HG02588 (cell line): ENCODE measurements around the gene INTS6.

Source experiments
- ATAC-seq: cut with Tn5 transposase; IDR thresholded peaks from one replicate; pipeline ENCODE4 v1.9.1; 2021; ENCODE audit warnings: mild to moderate bottlenecking, moderate library complexity; ENCODE audit not compliant: unreplicated experiment

Gene INTS6

DNA sequence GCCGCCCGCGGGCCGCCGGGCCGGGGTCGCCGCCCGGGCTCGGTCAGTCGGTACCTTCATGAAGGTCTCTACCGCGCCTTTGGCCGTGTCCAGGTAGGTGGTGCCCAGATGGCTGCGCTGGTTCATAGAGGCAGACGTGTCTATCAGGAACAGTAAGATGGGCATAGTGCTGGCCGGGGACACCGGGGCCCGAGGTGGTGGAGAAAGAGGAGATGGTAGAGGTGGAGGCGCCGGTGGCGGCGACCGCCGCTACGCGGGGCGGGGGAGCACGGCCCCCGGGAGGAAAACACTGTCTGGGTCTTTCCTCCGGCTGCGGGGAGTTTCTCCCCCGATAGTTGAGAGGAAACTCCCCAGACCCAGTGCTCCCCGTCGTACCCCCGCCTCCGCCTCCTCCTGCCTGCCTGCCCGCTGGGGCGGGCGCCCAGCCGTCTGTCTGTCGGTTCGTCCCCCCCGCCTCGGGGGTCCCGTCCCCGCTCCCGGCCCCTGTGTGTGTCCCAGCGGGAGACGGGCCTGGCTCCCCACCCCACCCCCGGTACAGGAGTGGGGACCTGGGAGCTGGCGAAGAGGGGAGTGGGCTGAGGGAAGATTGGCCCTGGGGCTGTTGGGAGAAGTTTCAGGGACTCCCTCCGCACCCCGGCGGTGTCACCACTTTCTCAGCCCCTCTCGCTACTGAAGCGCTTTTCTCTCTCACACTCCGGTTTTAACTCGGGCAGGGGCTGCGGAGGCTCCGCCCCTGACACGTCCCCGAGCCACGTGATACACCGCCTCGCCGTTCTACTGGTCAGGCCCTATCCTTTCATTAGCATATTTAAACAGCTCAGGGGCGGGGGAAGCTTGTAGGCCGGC is at the start of gene INTS6:
Gene INTS6 (minus strand): TSS at position 676 of the 846 bp plus-strand sequence. CDS start 511 bp downstream, at position 165.
- ATAC-seq, result peak; percentile 61

- ATAC-seq, result peak; percentile 95
These were observed 49.4 kb upstream of the INTS6 start for GRCh38 chr13:51502153-51502651.

- no peak for ATAC-seq
These were observed 48.8 kb upstream of the INTS6 start for GRCh38 chr13:51501592-51502152.

GRCh38 chr13:51501096-51501495 is 48.3 kb upstream of the INTS6 start:
- ATAC-seq, result no peak

DNA sequence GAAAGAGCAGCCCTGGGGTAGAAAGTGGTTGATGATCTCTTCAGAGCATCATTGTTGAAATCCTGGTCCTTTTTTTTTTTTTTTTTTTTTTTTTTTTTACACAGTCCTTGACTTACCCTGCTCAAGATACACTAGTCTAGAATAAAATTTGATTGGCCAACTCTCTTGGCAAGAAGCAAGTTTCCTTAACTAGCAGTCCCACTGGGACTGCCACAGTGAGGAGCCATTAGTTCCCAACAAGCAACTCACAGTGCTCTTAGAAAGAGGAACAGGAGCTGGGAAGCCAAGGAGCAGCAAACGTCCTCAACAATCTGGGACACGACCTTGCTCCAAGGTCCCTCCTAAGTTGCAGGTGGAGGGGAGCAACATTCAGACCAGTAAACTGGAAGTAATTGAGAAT is 47.9 kb upstream of the INTS6 start:
- no peak for ATAC-seq

DNA sequence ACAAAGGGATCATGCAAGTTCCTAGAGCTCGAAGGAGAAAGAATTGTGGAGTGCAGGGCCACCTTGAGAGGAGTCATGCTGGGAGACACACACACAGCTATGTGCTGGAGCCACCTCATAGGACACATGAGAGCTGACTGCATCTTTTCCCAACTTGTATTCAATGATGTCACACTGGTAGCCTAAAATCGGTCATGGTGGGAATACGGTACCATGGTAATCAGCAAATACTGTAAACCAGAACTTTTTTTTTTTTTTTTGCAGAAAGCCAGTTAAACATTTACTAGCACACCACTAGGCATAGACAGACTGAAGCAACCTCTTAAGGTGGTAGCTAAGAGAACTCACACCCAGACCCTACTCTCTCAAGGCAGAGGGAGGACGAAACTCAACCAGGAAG is 47.0 kb upstream of the INTS6 start:
- ATAC-seq, result no peak

- ATAC-seq, result no peak
These were observed 42.5 kb upstream of the INTS6 start for GRCh38 chr13:51495316-51495715.

GRCh38 chr13:51494156-51494555 is 41.3 kb upstream of the INTS6 start:
- ATAC-seq, result no peak

- ATAC-seq, result no peak
These were observed 35.4 kb upstream of the INTS6 start for GRCh38 chr13:51488212-51488611.

DNA sequence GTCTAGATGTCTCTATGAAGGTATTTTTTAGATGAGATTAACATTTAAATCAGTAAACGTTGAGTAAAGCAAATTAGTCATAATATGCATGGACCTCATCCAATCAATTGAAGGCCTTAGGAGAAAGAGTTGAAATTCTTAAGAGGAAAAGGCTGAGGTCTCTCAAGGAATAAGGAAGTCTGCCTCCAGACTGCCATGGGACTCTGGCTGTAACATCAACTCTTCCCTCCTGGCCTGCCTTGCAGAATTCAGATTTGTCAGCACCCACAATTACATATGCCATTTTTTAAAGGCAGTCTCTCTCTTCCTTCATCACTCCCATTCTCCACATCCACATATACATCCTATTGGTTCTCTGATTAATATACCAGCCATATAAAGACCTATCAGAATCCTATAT is 28.8 kb upstream of the INTS6 start:
- no peak for ATAC-seq

- no peak for ATAC-seq
These were observed 26.3 kb upstream of the INTS6 start for GRCh38 chr13:51479199-51479523.

DNA sequence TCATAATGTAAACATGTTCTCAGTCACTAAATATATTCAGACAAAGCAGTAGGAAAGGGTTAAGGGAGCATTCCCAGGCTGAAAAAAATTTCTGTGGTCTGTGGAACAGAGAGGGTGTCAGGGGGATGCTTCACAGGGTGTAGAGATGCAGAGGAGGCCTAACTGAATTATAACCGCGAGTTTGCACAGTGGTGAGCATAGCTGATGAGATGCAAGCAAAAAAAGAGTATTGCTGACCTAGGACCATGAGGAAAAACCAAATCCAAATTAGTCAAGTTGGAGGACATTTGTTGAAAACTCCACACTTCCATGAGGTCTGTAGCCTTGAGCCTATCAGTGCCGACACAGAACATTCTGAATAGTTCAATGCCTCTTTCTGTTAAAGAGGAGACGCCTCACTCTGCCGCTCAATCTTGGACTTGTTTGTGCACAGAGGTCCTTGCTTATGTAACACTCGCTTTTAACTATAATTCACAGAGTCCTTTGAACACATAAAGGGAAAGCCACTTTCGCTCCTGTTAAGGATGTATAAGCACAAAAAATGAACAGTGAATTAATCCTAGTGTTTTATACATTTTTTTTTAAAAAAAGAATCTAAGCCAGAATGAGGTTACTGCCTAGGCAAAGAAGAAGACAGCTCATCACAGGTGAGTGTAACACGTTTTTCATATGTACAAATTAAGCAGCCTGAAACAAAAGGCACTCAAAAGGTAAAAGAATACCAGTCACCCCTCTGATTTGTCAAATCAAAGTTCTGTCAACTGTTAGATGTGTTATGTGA is 25.8 kb upstream of the INTS6 start:
- ATAC-seq, result no peak

- ATAC-seq, result no peak
These were observed 25.0 kb upstream of the INTS6 start for GRCh38 chr13:51477653-51478324.

- ATAC-seq, result no peak
These were observed 24.3 kb upstream of the INTS6 start for GRCh38 chr13:51477149-51477548.

DNA sequence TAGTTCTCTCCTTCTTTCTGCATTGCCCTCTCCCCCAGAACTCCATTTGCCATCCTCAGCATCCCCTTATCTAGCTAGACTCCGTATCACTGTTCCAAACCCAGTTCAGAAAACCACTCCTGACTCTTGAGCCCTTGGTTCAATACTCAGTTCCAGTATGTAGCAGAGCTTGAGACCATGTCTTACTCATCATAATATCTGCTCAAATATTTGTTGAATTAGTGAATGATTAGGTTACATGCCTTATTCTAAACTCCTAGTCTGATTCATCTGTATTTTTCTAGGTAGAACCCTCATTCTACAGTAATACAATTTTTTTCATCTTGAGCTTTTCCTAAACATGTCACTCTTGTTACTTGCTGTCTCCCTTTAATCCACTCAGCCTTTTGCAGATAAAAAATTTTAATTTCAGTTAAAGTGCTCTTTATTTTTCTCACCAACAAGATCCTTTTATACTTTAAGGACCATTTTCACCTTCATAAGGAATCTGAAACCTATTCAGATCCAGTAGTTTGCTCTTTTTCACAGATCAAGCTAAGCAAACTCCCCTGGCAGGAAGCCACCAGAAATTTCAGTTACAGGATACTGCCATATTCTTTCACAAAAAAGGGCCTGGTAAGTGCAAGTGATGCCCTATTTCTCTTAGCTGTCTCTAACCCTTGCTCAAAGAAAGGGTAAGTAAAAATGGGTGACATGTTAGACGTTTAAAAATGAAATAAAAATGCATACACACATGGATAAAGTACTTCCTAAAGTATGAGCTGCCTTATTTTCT is 23.1 kb upstream of the INTS6 start:
- ATAC-seq, result no peak

- no peak for ATAC-seq
These were observed 17.0 kb upstream of the INTS6 start for GRCh38 chr13:51469790-51470189.

DNA sequence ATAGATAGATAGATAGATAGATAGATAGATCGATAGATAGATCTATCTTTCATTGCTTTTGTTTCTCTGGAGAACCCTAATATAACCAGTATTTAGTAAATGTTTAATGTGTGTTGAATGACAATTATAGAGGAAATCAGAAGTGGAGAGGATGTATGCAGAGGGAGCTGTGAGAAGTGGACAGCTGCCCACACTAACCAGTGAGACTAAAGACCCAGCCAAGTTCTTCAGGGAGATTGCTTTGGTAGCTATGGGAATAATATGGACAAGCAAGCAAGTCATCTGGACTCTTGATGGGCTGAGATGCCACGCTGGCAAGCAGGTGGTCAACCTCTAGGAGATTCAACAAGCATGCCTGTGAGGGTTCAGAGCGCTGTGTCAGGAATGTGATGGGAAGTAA is 14.9 kb upstream of the INTS6 start:
- no peak for ATAC-seq

- no peak for ATAC-seq
These were observed 12.3 kb upstream of the INTS6 start for GRCh38 chr13:51465124-51465523.

GRCh38 chr13:51457086-51457815 is 4.4 kb upstream of the INTS6 start:
- no peak for ATAC-seq

DNA sequence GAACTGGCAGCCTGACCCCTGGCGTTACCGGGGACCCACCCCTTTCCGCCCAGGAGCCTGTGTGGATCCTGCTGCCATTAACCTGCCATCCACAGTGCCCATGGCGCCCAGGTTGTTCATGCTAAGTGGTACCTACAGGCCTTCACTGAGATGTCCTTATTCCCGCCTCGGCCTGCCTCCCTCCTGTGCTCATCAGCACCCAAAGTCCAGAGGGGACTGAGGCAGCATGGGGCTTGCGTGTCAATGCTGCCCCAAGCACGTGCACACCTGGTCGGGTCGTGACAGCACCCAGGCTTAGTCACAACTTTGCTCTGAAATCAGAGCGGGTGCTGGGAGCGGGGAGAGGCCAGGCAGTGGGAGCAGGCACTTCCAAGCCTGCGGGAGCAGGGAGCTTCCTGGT is 3.7 kb upstream of the INTS6 start:
- ATAC-seq, result no peak
